ENCODE measurements around the gene SLC9A8.

SLC9A8 gene

DNA sequence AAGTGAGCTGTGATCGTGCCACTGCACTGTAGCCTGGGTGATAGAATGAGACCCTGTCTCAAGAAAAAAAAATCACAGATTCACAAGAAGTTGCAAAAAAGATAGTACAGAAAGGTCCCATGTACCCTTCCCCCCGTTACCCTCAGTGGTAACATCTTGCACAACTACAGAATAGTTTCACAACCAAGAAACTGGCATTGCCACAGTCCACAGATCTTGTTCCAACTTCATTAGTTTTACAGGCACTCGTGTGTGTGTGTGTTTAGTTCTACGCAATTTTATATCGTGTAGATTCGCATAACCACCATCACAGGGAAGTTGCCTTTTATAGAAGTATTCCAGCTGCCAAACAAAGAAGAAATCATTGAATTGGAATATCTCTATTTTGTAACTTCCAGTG lies 83.6 kb downstream of the SLC9A8 start:
- DNase-seq = no peak

DNA sequence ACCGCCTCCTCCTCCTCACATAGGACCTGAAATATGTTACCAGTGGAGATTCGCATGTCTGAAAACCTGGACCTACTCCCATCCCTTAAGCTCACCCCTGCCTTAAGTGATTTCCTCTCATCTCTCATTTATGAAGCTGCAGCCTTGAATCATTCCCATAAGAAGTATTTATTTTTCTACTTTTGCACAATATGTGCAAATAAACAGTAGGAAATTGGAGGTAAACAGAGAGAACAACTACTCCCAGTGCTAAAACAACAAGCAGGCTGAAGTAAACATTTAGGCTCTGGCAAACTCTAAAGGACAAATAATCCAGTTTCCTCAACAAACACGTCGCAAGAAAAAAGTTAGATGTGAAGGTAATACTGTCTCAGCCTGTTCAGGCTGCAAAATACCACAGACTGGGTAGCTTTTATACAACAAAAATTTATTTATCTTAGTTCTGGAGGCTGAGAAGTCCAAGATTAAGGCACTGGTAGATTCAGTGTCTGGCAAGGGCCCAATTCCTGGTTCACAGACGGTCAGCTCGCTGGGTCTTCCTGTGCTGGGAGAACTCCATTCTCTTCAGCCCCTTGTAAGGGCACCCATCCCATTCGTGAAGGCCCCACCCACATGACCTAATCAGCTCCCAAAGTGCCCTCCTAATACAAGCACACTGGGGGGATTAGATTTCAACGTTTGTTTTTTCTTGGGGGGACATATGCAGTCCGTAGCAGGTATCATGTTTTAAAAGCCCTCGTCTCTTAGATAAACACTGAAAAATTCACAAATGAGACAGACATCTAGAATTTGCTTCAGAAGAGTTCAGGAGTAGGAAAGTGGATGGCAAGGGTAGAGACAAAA lies 87.1 kb downstream of the SLC9A8 start:
- no peak for DNase-seq

DNA sequence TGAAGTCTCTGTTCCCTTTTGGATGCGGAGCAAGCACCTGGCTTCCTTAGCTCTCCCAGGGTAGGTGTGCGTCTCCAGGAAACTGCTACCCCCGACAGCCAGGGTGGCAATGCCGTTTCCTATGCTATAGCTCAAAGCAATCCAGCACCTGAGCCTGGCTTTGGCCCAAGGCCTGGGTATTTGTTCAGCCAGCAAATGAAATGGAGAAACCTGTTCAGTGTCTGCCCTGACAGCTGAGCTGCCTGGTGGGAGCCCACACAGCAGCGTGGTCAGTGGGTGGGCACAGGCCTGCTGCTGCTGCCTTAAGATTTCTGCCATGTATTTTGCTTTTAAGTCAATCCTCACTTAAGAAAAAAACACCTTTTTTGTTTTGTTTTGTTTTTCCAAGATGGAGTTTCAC lies 89.0 kb downstream of the SLC9A8 start:
- DNase-seq = no peak

DNA sequence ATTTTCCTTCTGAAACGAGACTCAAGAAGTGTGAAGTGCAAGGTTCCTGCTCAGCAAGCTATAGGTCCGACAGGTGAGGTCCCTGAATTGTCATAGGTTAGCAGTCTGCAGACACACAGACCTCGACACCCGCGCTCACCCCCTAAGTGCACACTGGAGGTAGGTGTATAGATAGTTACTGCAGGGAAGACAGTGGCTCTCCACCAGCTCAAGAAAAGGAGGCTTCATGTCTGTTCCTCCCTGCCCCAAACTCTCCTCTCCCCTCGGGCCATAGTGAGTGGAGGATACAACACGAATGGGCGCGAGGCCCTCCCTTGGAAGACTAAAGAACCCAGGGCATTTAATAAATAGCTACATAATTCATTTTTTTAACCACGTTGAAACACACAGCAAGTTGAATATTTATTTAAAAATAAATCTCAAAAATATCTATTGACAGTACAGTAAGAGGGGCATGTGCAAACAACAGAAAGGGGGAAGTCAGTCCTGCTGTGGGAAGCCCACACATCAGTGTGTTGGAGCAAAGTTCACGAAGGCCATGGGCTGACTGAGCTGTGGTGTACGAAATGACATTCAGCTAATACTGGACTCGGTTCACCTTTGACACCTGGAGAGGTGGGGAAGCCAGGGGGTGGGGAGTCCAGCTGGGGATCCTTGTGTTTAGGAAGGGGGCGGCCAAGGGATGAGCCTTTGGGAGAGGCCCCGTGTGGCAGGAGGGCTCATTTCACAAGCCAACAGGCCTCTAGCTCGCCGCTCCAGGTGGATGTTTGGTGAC lies 92.0 kb downstream of the SLC9A8 start:
- no peak for DNase-seq

DNA sequence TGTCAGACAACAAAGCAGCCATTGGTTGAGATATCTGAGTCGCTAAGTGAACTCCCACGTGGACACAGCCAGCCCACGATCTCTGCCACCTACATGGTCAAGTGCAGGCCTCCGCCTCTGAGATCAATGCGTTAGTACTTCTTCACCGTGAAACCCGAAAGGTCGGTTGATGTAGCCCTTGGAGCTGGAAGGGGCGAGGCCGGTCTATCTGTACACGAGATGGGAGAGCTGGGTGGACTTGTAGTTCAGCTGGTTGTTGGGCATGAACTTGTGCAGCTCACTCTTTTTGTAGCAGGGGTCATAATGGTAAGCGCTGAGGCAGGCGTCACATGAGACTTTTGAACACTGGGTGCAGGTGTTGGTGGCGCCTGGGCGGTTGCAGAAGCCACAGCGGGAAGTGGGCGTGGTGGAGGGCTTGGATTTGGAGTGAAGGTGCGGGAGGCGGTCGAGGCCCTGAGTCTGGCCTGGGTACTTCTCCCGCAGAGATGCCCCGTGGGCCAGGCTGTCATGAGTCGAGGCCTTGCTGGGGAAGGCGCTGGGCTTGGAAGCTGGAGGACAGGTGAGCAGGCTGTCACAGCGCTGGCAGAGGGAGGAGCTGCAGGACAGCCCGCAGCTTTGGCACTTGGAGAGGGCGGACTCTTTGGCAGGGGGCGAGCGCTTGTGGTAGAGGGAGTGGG lies 92.9 kb downstream of the SLC9A8 start:
- DNase-seq = no peak

DNA sequence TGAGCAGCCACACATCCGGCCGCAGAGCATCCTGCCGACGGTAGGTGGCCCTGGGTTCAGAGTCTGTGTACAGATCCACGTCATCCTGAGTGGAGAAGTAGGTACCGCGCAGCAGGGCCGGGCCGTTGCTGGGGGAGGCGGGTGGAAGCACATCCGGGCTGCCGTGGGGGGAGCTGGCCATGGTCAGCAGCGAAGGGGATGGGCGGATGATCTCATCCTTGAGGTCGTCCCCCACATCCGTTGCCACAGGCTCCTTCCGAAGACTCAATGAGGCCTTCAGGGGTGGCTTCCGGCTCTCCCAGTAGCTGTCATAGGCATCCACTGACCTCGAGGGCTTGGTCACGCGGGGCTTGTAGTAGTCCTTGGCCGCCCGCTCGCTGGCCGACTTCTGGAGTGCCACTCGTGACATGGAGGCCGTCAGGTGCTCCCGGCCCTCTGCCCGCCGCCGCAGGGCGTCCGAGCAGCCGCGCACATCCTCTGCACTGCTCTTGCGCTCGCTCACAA lies 93.5 kb downstream of the SLC9A8 start:
- DNase-seq = no peak

DNA sequence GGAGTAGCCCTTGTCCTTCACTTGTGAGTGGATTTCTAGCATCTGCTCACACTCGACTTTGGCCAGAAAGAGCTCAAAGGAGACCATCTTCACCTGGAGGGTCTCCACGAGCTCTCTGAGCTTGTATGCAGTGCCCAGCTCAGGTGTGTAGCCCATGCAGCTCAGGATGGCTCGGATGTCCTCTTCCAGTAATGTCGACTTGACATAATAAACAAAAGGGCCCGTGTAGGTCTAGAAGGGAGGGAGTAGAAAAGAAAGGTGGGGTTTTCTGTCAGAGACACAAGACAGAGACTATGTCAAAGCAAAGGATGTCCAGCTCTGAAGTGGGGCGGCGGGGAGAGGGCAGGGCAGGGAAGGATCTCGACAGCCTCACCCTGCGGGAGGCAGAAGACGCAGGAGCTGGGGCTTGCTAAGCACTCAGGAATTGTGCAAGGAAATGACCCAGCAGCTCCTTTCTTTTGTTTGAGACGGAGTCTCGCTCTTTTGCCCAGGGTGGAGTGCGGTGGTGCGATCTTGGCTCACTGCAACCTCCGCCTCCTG lies 94.1 kb downstream of the SLC9A8 start:
- no peak for DNase-seq

DNA sequence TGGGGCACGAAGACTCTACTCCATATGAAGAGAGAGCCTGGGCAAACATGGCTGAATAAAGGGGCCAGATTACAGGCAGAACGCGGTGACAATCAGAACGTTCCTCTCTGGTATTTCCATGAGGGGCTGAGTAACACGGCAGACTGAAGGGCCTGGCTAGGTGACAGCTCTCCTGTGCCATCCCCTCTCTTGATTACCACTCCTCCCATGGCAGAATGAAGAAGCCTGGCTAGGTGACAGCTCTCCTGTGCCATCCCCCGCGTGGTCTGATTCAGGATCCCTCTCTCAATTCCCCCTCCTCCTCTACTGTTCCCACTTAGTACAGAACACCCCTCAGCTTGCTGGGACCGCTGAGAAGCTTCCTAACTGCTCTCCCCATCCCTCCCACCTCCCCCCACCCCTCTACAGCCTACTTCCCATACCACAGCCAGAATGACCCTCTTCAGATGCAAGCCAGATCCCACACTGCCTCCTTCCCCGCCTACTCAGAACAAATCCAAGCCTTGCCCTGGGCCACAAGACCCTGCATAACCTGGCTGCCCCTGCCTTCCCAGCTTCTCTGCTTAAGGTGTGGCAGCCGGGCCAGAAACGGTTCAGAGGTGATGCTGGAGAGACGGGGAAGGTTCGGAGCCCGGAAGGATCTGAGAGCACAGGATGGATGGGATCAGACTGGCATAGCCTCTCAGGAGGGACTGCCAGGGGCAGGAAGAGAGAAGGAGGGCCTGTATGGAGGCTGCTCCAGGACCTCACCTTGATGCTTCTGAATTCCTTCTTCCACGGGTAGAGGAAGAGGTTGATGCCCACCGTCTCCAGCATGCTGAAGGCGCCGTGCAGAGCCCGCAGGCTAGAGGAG lies 95.0 kb downstream of the SLC9A8 start:
- no peak for DNase-seq

DNA sequence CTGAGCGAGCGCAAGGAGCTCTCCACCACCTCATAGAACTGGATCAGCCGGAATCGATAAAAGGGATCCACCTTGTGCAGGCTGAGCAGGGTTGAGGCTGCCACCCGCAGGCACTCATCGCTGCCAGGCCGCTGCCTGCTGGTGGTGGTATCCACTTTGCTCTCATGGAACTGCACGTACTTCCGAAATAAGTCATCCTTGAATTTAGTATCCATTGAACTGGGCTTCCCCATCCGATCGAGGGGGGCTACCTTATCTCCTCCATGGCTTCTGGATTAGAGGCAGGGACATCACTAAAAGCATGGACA lies 95.6 kb downstream of the SLC9A8 start:
- no peak for DNase-seq

DNA sequence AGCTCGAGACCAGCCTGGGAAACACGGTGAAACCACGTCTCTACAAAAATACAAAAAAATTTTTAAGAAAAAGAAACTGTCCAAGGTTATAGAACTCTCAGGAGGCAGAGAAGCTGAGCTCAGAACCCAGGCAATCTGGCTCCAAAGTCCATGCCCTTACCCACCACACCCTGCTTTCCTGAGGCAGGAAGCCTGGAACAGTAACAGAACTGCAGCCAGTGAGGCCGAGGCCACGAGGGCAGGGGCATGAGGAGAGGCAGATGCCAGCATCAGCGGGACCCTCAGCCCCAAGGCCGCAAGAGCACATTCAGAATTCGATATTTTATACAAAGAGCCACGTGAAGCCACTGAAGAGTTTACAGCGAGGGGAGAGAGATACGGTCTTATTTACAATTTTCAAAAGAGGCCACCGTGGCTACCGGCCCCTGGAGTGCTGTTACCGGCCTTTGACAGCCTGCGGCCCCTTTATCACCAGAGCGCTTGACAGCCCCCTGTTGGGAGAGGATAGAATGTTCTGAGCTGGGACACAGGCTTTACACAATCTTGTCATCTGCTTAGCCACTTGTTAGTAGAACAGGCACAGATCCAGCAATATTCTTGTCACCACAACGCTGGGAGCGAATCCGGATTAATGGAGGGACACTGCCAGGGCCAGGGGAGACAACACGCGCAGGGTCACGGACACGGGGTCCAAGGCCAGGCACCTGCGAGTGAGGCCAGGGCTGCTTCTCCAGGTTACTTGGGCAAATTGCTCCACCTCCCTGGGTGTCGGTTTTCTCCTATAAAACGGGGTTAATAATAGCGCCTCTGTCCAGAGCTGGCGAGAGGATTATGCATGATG lies 97.1 kb downstream of the SLC9A8 start:
- no peak for DNase-seq

DNA sequence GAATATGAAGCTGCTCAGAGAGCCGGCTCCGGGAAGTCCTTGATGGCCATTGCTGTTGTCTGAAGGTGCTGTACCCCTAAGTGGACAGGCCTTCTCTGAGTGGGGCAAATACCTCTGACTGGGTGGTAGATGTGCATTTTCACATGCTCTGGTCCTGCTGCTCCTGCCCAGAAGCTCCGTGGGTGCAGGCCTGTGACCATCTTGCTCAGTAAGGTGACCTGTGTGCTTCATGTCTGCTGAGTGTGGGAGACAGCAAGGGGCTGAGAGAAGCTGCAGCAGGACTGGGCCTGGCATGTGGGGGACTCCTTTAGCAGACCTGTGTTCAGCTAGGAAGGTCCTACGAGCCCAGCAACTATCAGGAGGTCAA lies 97.7 kb downstream of the SLC9A8 start:
- no peak for DNase-seq

DNA sequence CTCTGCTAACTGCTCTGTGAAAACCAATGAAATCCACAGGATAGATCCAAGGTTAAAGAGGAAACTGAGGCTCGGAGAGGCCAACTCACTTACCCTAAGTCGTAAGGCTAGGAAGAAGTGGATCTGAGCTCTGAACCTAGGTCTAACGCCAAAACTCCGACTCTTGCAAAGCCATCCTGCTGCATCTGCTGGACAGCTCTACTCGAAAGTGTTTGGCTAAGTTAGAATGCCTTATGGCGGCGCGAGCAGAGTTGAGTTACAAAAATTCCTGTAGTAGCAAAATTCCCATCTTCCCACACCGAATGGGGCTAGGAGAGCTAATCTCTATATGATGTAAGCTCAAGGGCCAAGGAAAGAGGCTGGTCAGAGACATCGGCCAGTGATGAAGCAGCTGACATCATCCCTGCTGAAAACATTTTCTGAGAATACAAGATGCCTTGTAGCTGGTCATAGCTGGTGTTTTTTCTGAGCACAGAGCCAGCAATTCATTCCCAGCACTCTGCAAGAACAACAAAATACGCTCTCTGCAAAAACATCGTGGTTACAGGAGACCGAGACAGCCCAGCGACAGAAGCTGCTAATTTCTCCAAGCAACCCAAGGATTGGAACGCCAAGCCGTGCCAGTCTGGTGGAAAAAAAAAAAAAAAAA lies 100.9 kb downstream of the SLC9A8 start:
- DNase-seq = no peak

DNA sequence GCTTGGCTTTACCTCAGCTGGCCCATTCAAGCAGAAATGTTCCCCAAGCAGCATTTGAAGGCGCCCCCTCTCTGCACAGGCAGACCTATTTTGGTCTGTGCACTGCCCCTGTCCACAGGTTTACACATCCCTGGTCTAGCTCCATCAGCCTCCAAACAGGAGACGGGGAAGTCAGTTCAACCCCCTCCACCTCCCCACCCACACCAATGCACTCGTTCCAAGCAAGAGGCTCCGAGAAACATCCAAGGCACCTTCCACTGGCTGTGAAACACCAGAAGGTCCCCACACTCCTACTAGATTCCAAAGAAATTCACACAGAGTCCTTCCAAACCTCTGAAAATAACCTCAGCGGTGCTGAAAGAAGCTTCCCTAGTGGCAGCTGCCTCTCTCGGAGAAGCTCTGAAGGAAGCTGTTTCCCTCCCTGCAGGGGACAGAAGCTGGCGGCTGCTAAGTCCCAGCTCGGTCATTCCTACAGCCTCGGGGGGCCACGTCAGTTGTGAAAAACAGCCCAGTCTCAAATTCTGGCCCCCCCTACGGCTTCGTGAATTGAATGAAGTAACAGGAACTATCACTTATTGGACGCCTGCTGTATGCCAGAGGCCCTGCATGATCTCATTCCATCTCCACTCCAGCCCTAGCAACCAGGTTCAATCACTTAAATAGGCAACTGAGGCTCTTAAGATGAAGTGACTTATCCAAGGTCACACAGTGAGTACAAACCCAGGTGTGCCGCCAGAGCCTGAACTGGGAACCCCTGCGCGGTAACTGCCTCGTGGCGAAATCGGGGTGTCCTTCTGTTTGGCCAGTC lies 101.9 kb downstream of the SLC9A8 start:
- DNase-seq = peak in 1 of 2 donors; percentile 42

DNA sequence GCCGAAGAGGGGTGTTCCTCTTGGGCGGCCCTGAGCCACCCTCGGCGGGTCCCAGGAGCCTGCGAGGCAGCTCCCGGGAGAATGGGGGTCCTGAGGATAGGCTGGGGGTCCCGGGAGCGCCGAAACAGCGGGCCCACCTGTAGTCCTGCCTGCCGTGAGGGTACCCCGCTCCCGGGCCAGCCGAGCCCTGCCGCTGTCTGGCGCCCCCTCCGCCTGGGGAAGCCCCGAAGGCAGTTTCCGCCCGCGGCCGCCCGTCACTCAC lies 102.4 kb downstream of the SLC9A8 start:
- no peak for DNase-seq

DNA sequence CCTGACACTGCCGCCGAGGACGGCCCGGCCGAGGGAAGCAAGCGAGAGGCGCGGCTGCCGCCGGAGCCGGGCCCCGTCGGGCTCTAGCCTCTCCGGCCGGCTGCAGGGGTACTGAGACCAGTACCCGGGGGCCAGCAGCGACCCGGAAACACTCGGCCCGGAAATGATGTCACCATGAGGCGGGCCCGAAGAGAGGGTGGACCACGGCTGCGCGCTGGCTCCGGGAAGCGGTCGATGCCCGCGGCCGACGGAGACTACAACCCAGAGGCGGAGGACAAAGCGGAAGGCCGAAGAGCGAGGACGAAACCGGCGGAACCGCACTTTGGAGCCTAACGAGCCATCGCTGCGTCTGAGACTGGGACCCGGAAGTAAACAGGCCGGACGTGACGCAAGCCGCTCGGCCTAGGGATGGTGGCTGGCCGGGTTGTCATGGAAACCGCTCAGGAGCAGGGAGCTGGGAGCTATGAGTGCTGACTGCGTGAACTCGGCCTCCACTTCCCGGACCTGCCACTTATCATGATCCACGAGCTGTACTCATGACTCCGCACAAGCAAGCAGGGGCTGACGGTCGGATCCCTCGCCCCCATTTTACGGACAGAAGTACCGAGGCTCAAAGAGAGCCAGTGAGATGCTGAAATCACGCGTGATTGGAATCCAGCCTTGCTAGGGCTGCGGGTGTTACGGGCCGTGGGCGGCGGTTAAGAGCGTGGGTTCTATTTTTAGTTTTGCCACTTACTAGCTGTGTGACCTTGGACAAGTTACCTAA lies 102.9 kb downstream of the SLC9A8 start, which contains the start of gene SPATA2:
Gene SPATA2, minus strand, starts transcription at position 150 of the 766 bp plus-strand sequence. CDS start 7,039 bp downstream, outside the sequence.
- DNase-seq = peak; percentile 94 to 95

DNA sequence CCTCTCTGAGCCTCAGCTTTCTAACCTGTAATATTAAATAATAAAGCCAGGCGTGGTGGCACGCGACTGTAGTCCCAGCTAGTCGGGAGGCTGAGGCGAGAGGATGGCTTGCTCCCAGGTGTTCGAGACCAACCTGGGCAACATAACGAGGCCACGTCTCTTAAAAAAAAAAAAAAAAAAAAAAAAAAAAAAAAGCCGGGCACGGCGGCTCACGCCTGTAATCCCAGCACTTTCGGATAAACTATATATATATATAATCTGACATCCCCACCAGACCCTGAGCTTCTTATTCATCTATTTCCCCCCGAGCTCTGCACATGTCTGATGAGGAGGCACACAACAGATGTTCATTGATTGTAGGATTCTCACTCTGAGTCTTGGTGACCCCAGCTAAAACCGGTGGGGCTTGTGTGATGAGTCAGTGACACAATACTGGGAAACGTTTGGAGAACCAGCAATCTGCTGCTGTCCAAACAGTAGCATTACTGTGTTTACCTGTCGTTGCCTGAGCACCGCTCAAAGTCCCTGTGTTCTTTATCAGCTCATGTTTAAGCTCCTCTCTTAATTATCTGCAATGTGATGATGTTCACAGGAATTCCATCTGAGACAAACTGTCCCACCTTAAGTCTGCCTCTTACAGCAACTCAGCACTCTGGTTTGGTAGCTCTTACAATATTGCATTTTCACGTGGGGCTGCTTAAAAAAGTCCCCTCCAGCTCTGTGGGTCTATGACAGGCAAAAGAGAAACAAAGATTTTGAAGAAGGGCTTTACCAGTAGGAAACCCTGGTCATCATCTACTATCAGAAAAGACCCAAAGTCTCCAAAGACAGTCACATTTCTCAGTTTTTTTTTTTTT lies 103.7 kb downstream of the SLC9A8 start:
- peak in 1 of 2 donors; percentile 22 for DNase-seq

DNA sequence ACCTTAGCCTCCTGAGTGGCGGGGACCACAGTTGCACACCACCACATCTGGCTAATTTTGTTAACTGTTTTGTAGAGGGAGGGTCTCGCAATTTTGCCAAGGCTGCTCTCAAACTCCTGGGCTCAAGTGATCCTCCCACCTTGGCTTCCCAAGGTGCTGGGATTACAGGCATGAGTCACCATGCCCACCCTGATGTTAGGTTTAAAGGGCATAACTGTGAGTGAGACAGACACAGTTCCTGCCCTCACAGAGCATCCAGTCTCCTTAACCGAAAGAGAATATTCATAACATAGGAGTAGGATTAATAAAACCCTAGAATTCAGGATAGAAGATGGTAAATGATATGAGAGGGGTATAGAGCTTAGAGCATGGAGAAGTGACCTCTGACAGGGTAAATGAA lies 105.8 kb downstream of the SLC9A8 start:
- no peak for DNase-seq

DNA sequence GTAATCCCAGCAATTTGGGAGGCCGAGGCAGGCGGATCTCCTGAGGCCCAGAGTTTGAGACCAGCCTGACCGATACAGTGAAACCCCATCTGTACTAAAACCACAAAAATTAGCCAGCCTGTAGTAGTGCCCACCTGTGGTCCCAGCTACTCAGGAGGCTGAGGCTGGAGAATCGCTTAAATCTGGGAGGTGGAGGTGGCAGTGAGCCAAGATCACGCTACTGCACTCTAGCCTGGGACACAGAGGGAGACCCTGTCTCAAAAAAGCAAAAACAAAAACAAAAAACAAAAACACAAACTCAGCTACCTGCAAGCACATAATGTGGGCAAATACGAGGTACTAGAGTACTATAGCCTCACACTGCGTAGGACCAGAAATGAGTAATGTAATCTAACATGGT lies 106.4 kb downstream of the SLC9A8 start:
- no peak for DNase-seq

Data from CD4-positive, alpha-beta T cell treated with Interleukin-4 for 1 hour (primary cell).